ENCODE measurements around the gene KIF13A. TPM values are rescaled to one million over a fixed set of nuclear protein-coding genes. Genes with fewer than 3 reads are reported as not detected.
"Not testable (repeated sequence)": the region's sequence is repeated elsewhere in the genome, so short reads cannot be mapped to it uniquely, and the experiment has no call there.

Gene KIF13A
- total and polyA plus RNA-seq, 2 donors from 2014 or later, result 12.6 to 35.9 TPM

- no peaks in the 10 kb centered on the region for H3K27me3 ChIP-seq (ENCODE audit: control insufficient read depth, insufficient read depth, low read length)
- no peaks in the 10 kb centered on the region for H3K9me3 ChIP-seq (ENCODE audit: control insufficient read depth in 2 of 3, insufficient read depth in 1 of 3, low read length in 3 of 3)
- no peaks in the 10 kb centered on the region for H3K4me1 ChIP-seq (ENCODE audit: control insufficient read depth in 2 of 3, insufficient read depth in 2 of 3, low read depth in 1 of 3, low read length in 3 of 3)
- intact Hi-C loops (cut with DNase I), result no loop called here
- FAIRE-seq, result no peak
- TF ChIP-seq CTCF (IDR thresholded peaks at IDR 0.05; ENCODE audit: borderline replicate concordance, extremely low read depth, insufficient read depth), result no peak
- DNase-seq, result no peak
- H3K9ac ChIP-seq (ENCODE audit: low read length in 3 of 3), result no peak overlapping the region
- peaks cover 0 to 8% (median 5%) of the 10 kb centered on the region in 3 donors for H3K36me3 ChIP-seq (ENCODE audit: control insufficient read depth in 2 of 3, insufficient read depth in 3 of 3, low read length in 3 of 3)
- H3K27ac ChIP-seq (ENCODE audit: low read depth in 2 of 2, low read length in 2 of 2), result no peak overlapping the region
- no peak overlapping the region for H3K4me3 ChIP-seq (ENCODE audit: low read length in 3 of 3)
Measured at GRCh38 chr6:17846762-17847161, 140.7 kb downstream of the KIF13A start.

GRCh38 chr6:17845598-17845997, 141.8 kb downstream of the KIF13A start:
- FAIRE-seq (no peak), DNase-seq (peak in 2 of 5 donors; percentile 27 to 39)
- Histone ChIP-seq H3K27me3 (ENCODE audit: control insufficient read depth, insufficient read depth, low read length) (no peaks in the 10 kb centered on the region), H3K9me3 (ENCODE audit: control insufficient read depth in 2 of 3, insufficient read depth in 1 of 3, low read length in 3 of 3) (no peaks in the 10 kb centered on the region), H3K9ac (ENCODE audit: low read length in 3 of 3) (no peak overlapping the region), H3K4me3 (ENCODE audit: low read length in 3 of 3) (no peak overlapping the region), H3K27ac (ENCODE audit: low read depth in 2 of 2, low read length in 2 of 2) (no peak overlapping the region), H3K4me1 (ENCODE audit: control insufficient read depth in 2 of 3, insufficient read depth in 2 of 3, low read depth in 1 of 3, low read length in 3 of 3) (no peaks in the 10 kb centered on the region), H3K36me3 (ENCODE audit: control insufficient read depth in 2 of 3, insufficient read depth in 3 of 3, low read length in 3 of 3) (peaks cover 0 to 8% (median 5%) of the 10 kb centered on the region in 3 donors)
- intact Hi-C loops (cut with DNase I), result no loop called here
- TF ChIP-seq CTCF (IDR thresholded peaks at IDR 0.05; ENCODE audit: borderline replicate concordance, extremely low read depth, insufficient read depth), result no peak

- FAIRE-seq; intact Hi-C loops (cut with DNase I); H3K9me3 ChIP-seq (ENCODE audit: control insufficient read depth in 2 of 3, insufficient read depth in 1 of 3, low read length in 3 of 3); DNase-seq; H3K9ac ChIP-seq (ENCODE audit: low read length in 3 of 3); H3K27ac ChIP-seq (ENCODE audit: low read depth in 2 of 2, low read length in 2 of 2); H3K4me3 ChIP-seq (ENCODE audit: low read length in 3 of 3); H3K4me1 ChIP-seq (ENCODE audit: control insufficient read depth in 2 of 3, insufficient read depth in 2 of 3, low read depth in 1 of 3, low read length in 3 of 3); H3K27me3 ChIP-seq (ENCODE audit: control insufficient read depth, insufficient read depth, low read length); H3K36me3 ChIP-seq (ENCODE audit: control insufficient read depth in 2 of 3, insufficient read depth in 3 of 3, low read length in 3 of 3): not testable (repeated sequence)
Measured at GRCh38 chr6:17844967-17845366, 142.5 kb downstream of the KIF13A start.

GRCh38 chr6:17842934-17843821, 144.3 kb downstream of the KIF13A start:
- Histone ChIP-seq H3K27me3 (ENCODE audit: control insufficient read depth, insufficient read depth, low read length) (no peaks in the 10 kb centered on the region), H3K27ac (ENCODE audit: low read depth in 2 of 2, low read length in 2 of 2) (no peak overlapping the region), H3K9ac (ENCODE audit: low read length in 3 of 3) (no peak overlapping the region), H3K36me3 (ENCODE audit: control insufficient read depth in 2 of 3, insufficient read depth in 3 of 3, low read length in 3 of 3) (peaks cover 0 to 2% (median 0%) of the 10 kb centered on the region in 3 donors), H3K4me1 (ENCODE audit: control insufficient read depth in 2 of 3, insufficient read depth in 2 of 3, low read depth in 1 of 3, low read length in 3 of 3) (no peaks in the 10 kb centered on the region), H3K9me3 (ENCODE audit: control insufficient read depth in 2 of 3, insufficient read depth in 1 of 3, low read length in 3 of 3) (no peaks in the 10 kb centered on the region), H3K4me3 (ENCODE audit: low read length in 3 of 3) (no peak overlapping the region)
- FAIRE-seq (no peak), DNase-seq (no peak)
- intact Hi-C loops (cut with DNase I), result no loop called here
- no peak for TF ChIP-seq CTCF (IDR thresholded peaks at IDR 0.05; ENCODE audit: borderline replicate concordance, extremely low read depth, insufficient read depth)

Measured in kidney (tissue), 14 donors.